UCSD-AML1 (cell line): ENCODE measurements around the gene DHCR24.
"Not testable (repeated sequence)": the region's sequence is repeated elsewhere in the genome, so short reads cannot be mapped to it uniquely, and the experiment has no call there.

Experiments
- DNase-seq: peaks from one replicate; lab custom pipeline; 2025; ENCODE audit not compliant: unreplicated experiment; lab: John Stamatoyannopoulos, UW

Gene DHCR24

GRCh38 chr1:54888080-54888733 is 1.2 kb upstream of the DHCR24 start:
- DNase-seq, result no peak

- no peak for DNase-seq
These were observed 673 bp upstream of the DHCR24 start for GRCh38 chr1:54887665-54888071.

- no peak for DNase-seq
These were observed 930 bp downstream of the DHCR24 start for GRCh38 chr1:54885807-54886723.

- no peak for DNase-seq
These were observed 1.7 kb downstream of the DHCR24 start for GRCh38 chr1:54885237-54885679.

- no peak for DNase-seq
These were observed 2.2 kb downstream of the DHCR24 start for GRCh38 chr1:54884768-54885167.

GRCh38 chr1:54884135-54884586 is 2.8 kb downstream of the DHCR24 start:
- no peak for DNase-seq

- DNase-seq, result no peak
These were observed 3.5 kb downstream of the DHCR24 start for GRCh38 chr1:54883349-54884102.

- no peak for DNase-seq
These were observed 4.5 kb downstream of the DHCR24 start for GRCh38 chr1:54882519-54882918.

DNA sequence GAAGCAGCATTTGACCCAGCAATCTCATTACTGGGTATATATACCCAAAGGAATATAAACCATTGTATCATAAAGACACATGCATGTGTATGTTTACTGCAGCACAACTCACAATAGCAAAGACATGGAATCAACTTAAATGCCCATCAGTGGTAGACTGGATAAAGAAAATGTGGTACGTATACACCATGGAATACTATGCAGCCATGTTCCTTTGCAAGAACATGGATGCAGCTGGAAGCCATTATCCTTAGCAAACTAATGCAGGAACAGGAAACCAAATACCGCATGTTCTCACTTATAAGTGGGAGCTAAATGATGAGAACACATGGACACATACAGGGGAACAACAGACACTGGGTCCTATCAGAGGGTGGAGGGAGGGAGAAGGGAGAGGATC is 5.4 kb downstream of the DHCR24 start:
- DNase-seq, result not testable (repeated sequence)

GRCh38 chr1:54879872-54880271 is 7.1 kb downstream of the DHCR24 start:
- no peak for DNase-seq

DNA sequence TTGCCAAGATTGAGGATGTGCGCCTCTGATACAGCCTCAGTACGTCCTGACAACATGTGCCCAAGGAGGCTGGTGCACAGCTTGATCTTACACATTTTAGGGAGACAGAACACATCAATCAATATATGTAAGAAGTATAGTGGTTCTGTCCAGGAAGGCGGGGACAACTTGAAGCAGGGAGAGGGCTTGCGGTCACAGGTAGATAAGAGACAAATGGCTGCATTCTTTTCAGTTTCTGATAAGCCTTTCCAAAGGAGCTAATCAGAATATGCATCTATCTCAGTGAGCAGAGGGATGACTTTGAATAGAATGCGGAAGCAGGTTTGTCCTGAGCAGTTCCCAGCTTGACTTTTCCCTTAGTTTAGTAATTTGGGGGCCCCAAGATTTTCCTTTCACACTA is 10.2 kb downstream of the DHCR24 start:
- DNase-seq, result no peak

- DNase-seq, result no peak
These were observed 12.0 kb downstream of the DHCR24 start for GRCh38 chr1:54875000-54875399.

- DNase-seq, result no peak
These were observed 12.7 kb downstream of the DHCR24 start for GRCh38 chr1:54874079-54874830.

- DNase-seq, result no peak
These were observed 15.0 kb downstream of the DHCR24 start for GRCh38 chr1:54872036-54872331.

- DNase-seq, result no peak
These were observed 15.5 kb downstream of the DHCR24 start for GRCh38 chr1:54871275-54872035.

DNA sequence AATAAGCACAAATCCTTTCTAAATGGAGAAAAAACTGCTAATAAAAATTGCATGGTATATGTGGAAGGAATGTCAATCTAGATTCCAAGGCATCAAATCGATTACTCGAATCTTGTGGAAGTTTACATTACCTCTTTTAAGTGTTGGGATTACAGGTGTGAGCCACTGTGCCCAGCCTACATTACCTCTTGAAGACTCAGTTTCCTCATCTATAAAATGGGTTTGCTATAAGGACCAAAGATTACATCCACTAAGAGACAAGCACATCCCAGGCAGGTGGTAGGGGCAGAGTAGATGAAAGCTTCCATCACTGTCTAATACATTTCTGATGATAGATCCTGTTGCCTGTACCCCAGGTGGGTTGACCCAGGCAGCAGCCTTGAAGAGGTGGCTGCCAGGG is 16.1 kb downstream of the DHCR24 start:
- no peak for DNase-seq

DNA sequence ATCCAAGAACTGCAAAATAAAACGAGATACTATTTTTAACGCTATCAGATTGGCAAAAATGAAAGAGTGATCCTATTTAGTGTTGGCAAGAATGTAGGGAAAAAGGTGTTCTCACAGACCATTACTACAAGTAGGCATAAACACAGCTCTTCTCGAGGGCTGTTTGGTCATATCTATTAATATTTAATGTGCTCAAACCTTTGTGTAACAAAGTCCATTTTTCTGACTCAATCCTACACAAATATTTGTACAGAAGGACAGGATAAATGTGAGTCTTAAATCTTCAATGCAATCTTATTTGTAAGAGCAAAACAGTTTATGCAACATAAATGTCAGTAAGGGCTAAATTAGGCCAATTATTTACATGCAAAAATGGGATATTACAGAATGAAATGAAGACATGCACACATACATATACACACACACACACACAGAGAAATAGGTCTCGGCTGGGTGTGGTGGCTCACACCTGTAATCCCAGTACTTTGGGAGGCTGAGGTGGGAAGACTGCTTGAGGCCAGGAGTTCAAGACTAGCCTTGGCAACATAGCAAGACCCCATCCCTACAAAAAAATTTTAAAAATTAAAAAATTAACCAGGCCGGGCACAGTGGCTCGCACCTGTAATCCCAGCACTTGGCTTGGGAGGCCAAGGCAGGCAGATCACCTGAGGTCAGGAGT is 17.7 kb downstream of the DHCR24 start:
- no peak for DNase-seq

GRCh38 chr1:54867717-54868057 is 19.3 kb downstream of the DHCR24 start:
- no peak for DNase-seq

DNA sequence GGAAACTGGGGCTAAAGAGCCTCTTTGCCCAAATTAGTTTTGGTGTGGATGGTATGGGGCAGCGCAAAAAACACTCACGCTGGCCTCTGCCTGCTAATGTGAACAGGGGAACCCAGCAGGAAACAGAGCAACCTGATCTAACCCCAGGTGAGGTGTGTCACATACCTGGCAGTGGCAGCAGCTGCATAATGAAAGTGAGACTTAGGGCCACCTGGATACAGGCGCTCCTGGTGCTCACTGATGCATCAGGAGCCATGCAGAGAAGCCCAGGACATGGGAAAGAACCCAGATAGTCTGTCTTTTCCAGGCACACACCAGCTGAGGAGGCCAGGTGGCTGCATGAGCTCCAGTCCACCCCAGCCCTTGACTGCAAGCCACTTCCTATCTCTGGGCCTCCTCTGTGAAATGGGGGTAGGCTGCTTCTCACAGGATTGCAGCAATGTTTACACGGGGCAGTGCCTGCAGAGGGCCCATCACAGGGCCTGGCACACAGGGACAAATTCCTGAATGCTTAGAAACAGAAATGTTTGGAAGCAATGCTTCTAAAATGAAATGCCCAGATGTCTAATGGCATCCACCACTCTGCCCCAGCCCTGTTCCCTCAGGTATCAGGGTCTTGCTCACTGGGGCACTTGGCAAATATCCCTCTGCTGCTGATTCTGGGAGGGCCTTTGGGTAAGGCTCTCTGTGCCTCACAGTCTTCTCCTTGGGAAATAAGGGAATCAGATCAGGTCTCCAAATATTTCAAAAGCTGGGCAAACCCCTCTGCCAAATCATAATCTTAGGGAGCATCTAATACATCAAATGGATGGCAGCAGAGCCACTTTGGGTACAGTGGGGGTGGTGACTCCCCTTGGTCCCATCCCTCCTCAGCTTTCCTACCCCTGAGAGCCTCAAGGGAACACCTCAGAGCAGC is 19.9 kb downstream of the DHCR24 start:
- no peak for DNase-seq
